C4-2B (cell line): Measurements from ENCODE around the gene GRID1.

Source experiments
- ZFX ChIP-seq: fragments of 450-650 bp; IDR thresholded peaks from 2 replicates; pipeline ENCODE4 v1.6.1; 2017
- TF ChIP-seq, protein P1 (sequence below): fragments of 450-650 bp; conservative IDR thresholded peaks from 2 replicates; pipeline ENCODE4 v1.5.1; 2017; ENCODE audit warnings: mild to moderate bottlenecking

DNA sequence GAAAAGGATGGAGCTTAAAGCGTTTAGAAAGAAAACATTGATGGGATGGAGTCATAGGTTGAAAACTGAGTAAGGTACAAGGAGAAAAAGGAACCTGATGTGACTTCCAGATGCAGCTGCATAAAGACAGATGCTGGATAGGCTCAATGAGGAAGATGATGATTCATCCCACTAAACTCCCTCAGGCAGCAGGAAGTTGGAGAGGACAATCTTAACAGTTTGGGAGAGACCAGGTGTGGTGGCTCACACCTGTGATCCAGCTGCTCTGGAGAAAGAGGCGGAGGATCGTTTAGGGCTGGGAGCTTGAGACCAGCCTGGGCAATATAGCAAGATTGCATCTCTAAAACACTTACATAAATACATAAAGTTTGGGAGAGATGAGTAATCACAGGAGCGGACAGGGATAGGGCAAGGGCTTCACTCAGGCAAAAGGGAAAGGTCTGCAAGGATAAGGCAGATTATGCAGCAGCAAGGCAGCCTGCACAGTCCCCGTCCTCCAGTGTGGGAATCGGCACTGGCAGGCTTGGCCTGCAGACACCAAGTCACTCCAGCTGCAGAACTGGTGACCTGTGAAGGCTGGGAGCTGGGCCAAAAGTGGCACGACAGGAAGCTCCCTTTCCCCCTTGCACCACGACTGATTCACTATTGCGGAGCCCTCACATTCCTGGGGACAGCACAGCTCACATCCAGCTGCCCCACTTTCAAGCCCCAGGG is 438.5 kb downstream of the GRID1 start:
- TF ChIP-seq, protein P1, sequence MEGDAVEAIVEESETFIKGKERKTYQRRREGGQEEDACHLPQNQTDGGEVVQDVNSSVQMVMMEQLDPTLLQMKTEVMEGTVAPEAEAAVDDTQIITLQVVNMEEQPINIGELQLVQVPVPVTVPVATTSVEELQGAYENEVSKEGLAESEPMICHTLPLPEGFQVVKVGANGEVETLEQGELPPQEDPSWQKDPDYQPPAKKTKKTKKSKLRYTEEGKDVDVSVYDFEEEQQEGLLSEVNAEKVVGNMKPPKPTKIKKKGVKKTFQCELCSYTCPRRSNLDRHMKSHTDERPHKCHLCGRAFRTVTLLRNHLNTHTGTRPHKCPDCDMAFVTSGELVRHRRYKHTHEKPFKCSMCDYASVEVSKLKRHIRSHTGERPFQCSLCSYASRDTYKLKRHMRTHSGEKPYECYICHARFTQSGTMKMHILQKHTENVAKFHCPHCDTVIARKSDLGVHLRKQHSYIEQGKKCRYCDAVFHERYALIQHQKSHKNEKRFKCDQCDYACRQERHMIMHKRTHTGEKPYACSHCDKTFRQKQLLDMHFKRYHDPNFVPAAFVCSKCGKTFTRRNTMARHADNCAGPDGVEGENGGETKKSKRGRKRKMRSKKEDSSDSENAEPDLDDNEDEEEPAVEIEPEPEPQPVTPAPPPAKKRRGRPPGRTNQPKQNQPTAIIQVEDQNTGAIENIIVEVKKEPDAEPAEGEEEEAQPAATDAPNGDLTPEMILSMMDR: no peak
- TF ChIP-seq ZFX: no peak
